GM23338 (cell line): ENCODE measurements around the gene RXRB.

ENCODE experiments used
- CREB1 ChIP-seq: fragments of 250-450 bp; sonication (Bioruptor Pico); IDR thresholded peaks from 2 replicates; pipeline ENCODE4 v1.5.0; 2020; ENCODE audit warnings: low read depth, mild to moderate bottlenecking, moderate library complexity
- EZH2 ChIP-seq: fragments of 200-600 bp; sonication (generic); IDR thresholded peaks from one replicate; pipeline ENCODE4 v1.8.0; 2017; ENCODE audit warnings: antibody characterized with exemption, mild to moderate bottlenecking, low read depth; ENCODE audit not compliant: unreplicated experiment
- EZH2phosphoT487 ChIP-seq: fragments of 200-600 bp; sonication (generic); IDR thresholded peaks from one replicate; pipeline ENCODE4 v1.8.1; 2018; ENCODE audit warnings: antibody characterized with exemption; ENCODE audit not compliant: unreplicated experiment
- NANOG ChIP-seq: IDR thresholded peaks from 2 replicates; pipeline ENCODE4 v1.6.1; 2016; ENCODE audit warnings: antibody characterized with exemption, borderline replicate concordance
- POLR2AphosphoS5 ChIP-seq: IDR thresholded peaks from 2 replicates; pipeline ENCODE4 v1.6.1; 2016; ENCODE audit warnings: antibody characterized with exemption, low read depth
- REST ChIP-seq: IDR thresholded peaks from one replicate; pipeline ENCODE4 v1.6.1; 2018; ENCODE audit warnings: antibody characterized with exemption; ENCODE audit not compliant: unreplicated experiment
- ZNF114 ChIP-seq: fragments of 250-450 bp; sonication (Bioruptor Pico); IDR thresholded peaks from 2 replicates; pipeline ENCODE4 v1.5.0; 2020; ENCODE audit warnings: mild to moderate bottlenecking, moderate library complexity
- ZNF331 ChIP-seq: fragments of 250-450 bp; sonication (Bioruptor Pico); IDR thresholded peaks from 2 replicates; pipeline ENCODE4 v1.5.0; 2020; ENCODE audit warnings: low read depth, mild to moderate bottlenecking, moderate library complexity
- TF ChIP-seq, protein P1 (sequence below), 2 experiments: fragments of 200-600 bp in 1 of 2; sonication (generic) in 1 of 2; conservative IDR thresholded peaks; 2 replicates each; pipeline versions ENCODE4 v1.5.1 to v1.6.1; 2016 to 2017; ENCODE audit warnings: antibody characterized with exemption in 2 of 2, low read depth in 2 of 2, mild to moderate bottlenecking in 2 of 2, moderate library complexity in 1 of 2

DNA sequence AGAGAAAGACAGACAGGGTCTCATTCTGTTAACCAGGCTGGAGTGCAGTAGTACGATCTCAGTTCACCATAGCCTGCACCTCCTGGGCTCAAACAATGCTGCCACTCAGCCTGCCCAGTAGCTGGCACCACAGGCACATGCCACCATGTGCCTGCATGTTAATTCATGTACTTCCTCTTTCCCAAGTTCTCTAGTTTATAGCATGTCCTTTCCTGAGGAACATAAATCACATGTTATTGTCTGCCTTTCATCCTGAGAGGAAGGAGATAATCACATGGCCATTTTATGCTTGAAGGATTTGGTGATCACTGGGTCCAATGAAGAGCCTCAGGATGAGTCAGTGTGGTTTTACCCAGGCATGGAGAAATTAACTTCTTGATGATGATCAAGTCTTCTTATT lies 56.1 kb downstream of the RXRB start:
- TF ChIP-seq NANOG (no peak), EZH2phosphoT487 (no peak), POLR2AphosphoS5 (no peak), REST (no peak), EZH2 (no peak), ZNF331 (no peak), ZNF114 (no peak), CREB1 (CRISPR knock-in tag) (no peak)
- TF ChIP-seq, protein P1, sequence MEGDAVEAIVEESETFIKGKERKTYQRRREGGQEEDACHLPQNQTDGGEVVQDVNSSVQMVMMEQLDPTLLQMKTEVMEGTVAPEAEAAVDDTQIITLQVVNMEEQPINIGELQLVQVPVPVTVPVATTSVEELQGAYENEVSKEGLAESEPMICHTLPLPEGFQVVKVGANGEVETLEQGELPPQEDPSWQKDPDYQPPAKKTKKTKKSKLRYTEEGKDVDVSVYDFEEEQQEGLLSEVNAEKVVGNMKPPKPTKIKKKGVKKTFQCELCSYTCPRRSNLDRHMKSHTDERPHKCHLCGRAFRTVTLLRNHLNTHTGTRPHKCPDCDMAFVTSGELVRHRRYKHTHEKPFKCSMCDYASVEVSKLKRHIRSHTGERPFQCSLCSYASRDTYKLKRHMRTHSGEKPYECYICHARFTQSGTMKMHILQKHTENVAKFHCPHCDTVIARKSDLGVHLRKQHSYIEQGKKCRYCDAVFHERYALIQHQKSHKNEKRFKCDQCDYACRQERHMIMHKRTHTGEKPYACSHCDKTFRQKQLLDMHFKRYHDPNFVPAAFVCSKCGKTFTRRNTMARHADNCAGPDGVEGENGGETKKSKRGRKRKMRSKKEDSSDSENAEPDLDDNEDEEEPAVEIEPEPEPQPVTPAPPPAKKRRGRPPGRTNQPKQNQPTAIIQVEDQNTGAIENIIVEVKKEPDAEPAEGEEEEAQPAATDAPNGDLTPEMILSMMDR (conservative IDR thresholded peaks at IDR 0.05; ENCODE audit: low read depth in 2 of 2) = no peak
